GM12873 (cell line): ENCODE data around the gene P2RX1.

Experiments used
- TF ChIP-seq, protein P1 (sequence below): IDR thresholded peaks from 2 replicates; pipeline ENCODE4 v1.5.1; 2012; ENCODE audit warnings: low read depth, mild to moderate bottlenecking, moderate library complexity, low read length, control low read depth; ENCODE audit not compliant: insufficient read depth; ENCODE audit errors: missing control alignments

The P2RX1 gene

DNA sequence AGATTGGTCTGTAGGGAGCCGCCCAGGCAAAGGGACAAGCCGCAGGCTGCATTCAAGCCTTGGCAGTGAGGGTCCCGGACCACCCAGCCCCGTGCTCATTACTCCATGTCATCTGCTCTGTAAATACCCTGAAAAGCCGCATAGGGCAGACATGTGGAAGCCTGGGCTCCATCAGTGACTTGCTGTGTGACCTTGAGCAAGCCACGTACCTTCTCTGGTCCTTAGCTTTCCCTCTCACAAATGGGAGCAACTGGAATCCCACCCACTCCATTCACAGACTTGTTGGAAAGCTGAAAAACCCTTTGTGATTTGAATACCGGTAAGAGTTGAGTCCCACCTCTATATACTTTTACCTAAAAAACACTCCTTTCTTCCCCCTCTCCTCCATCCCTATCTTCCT is 35.3 kb downstream of the P2RX1 start:
- TF ChIP-seq, protein P1, sequence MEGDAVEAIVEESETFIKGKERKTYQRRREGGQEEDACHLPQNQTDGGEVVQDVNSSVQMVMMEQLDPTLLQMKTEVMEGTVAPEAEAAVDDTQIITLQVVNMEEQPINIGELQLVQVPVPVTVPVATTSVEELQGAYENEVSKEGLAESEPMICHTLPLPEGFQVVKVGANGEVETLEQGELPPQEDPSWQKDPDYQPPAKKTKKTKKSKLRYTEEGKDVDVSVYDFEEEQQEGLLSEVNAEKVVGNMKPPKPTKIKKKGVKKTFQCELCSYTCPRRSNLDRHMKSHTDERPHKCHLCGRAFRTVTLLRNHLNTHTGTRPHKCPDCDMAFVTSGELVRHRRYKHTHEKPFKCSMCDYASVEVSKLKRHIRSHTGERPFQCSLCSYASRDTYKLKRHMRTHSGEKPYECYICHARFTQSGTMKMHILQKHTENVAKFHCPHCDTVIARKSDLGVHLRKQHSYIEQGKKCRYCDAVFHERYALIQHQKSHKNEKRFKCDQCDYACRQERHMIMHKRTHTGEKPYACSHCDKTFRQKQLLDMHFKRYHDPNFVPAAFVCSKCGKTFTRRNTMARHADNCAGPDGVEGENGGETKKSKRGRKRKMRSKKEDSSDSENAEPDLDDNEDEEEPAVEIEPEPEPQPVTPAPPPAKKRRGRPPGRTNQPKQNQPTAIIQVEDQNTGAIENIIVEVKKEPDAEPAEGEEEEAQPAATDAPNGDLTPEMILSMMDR, result no peak

DNA sequence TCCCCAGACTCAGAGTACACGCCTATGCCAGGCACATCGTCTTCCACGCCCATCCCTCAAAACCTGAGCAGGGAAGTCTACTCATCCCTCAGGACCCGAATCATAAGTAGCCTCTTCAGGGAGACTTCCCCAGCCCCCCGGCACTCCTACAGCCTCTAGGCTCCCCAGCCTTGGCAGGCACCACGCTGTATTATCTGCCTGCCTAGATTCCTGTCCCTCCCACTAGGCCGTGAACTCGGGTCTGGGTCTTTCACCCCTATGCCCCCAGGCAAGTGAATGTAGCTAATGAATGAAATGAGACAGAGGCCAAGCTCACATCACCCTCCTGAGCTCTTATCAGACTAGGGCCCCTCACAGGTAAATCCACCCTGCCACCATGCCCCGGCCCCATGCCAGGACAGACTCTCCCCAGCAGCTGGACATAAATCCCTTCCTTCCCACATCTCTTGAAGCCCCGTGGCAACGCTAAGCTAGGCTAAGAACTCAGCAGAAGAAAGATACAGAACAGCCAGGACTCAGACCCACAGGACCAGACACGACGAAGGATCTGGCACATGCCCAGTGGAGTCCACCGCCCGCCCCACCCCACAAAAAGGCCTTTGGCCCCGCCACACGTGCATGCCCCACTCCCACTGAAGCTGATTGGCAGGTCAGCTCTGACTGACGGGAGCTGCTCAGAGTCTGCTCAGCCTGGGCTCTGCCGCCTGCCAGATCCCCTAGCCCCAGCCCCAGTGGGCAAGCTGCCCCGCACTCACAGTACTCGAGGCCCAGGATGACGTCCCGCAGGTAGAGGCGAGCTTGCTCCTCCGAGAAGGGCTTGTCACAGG is 36.5 kb downstream of the P2RX1 start:
- TF ChIP-seq, protein P1, result no peak

DNA sequence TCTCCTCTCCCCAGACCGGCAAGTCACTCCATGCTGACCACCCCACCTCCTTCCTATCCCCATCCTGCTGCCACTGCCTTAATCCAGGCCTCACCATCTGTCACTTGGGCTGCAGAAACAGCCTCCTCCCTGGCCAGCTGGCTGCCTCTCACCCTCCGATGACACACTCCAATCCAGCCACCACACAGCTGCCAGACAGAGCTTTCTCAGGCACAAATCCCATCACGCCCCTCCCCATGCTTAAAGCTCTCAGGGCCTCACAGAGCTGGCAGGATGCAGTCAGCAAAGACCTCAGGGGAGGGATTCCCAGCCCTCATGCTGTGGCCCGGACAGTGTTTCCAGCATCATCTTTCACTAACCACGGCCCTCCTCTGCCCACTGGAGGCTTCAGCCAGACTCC is 37.1 kb downstream of the P2RX1 start:
- TF ChIP-seq, protein P1, result no peak

DNA sequence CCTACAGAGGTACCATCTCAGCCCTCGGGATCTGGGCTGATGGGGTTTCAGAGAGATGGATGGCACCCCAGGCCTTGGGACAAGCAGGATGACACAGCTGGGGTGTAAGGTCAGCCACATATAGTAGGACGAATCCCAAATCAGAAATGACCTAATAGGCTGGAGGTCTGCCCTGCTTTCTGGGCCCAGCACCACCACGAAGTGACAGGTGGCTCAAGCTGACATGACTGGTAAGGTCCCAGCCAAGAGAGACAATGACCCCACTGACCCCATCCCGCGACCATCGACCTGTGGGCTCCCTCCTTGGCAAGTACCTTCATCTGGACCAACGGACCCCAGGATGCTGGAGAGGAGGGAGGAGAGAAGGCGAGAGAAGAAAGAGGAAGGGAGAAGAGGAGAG is 39.0 kb downstream of the P2RX1 start:
- TF ChIP-seq, protein P1, result no peak

- TF ChIP-seq, protein P1, result no peak
Measured at GRCh38 chr17:3875317-3875716, 40.9 kb downstream of the P2RX1 start.

- TF ChIP-seq, protein P1, result no peak
Measured at GRCh38 chr17:3873862-3874261, 42.4 kb downstream of the P2RX1 start.

GRCh38 chr17:3870871-3871306 is 45.4 kb downstream of the P2RX1 start:
- TF ChIP-seq, protein P1, result no peak
